Ovary (tissue), 9 donors: Measurements from ENCODE around the gene SAMMSON. TPM values are rescaled to one million over a fixed set of nuclear protein-coding genes. Genes with fewer than 3 reads are reported as not detected.
A peak's percentile ranks its signal among the peaks of the same experiment; 100 is the strongest.

ENCODE experiments used
- DNase-seq, 5 donors: peaks; one replicate each; pipeline ENCODE4 v3.0.0-alpha.2; 2019 to 2020
- H3K27ac ChIP-seq, 2 donors: fragments of 200-600 bp; one replicate each; pipeline versions ENCODE4 v1.5.1 to v1.8.0; 2019 to 2022
- H3K27me3 ChIP-seq: fragments of 200-600 bp; one replicate; pipeline ENCODE4 v1.8.0; 2022
- H3K36me3 ChIP-seq: fragments of 200-600 bp; sonication (generic); one replicate; pipeline ENCODE4 v1.5.1; 2019
- H3K4me1 ChIP-seq: one replicate; pipeline ENCODE4 v1.8.1; 2013; ENCODE audit warnings: mild to moderate bottlenecking, moderate library complexity; ENCODE audit not compliant: insufficient read depth
- H3K4me3 ChIP-seq: fragments of 200-600 bp; sonication (generic); one replicate; pipeline ENCODE4 v1.5.1; 2017
- H3K9me3 ChIP-seq, 2 donors: fragments of 200-600 bp in 1 of 2; sonication (generic) in 1 of 2; one replicate each; pipeline versions ENCODE4 v1.5.1 to v1.8.1; 2013 to 2019; ENCODE audit warnings: mild to moderate bottlenecking in 1 of 2, moderate library complexity in 1 of 2
- CTCF ChIP-seq, 3 donors: fragments of 450-650 bp in 2 of 3; fragments of 200-600 bp in 1 of 3; IDR thresholded peaks; one replicate each; pipeline versions ENCODE4 v1.5.1 to v1.8.0; 2016 to 2022; ENCODE audit warnings: antibody characterized with exemption in 3 of 3, mild to moderate bottlenecking in 1 of 3
- EP300 ChIP-seq: sonication (generic); formaldehyde crosslinking; IDR thresholded peaks from one replicate; pipeline ENCODE4 v1.6.1; 2017; ENCODE audit warnings: antibody characterized with exemption
- POLR2A ChIP-seq: fragments of 450-650 bp; IDR thresholded peaks from one replicate; pipeline ENCODE4 v1.6.1; 2017; ENCODE audit warnings: antibody characterized with exemption, mild to moderate bottlenecking, moderate library complexity
- WGBS, 3 donors: extraction: QIAGEN DNeasy Blood & Tissue Kit in 1 of 3; methylation state at CpG; one replicate each; pipeline versions ENCODE4 v1.1.5 to v1.1.7; 2013 to 2017; 5-methylcytosine and 5-hydroxymethylcytosine counted together
- intact Hi-C, 4 donors: fragments of 100-400 bp; cut with DNase I; formaldehyde crosslinking; loops; one replicate each; pipeline versions ENCODE4 v1.11.0 to v1.15.1; 2022 to 2023
- polyA plus RNA-seq, 2 donors: library from polyadenylated mRNA; stranded (reverse); fragments of 200-250 nt in 1 of 2; fragments of 350-450 nt in 1 of 2; fragmentation: Illumina TruSeq in 1 of 2; extraction: RNeasy Lipid Tissue Mini Kit (QIAGEN cat#74804) in 1 of 2; gene quantifications; one replicate each; pipeline ENCODE4 v1.2.3, GENCODE V29; 2013 to 2014
- total RNA-seq, 7 donors: library from RNA; depleted of rRNA in 2 of 7; stranded (reverse); fragments of >200 nt in 2 of 7; fragmentation: NEBNext Ultra II Directional in 3 of 7; extraction: Animal tissue kit (Norgen Biotek cat#: 25700) in 3 of 7; gene quantifications; one replicate each; pipeline versions ENCODE4 v1.1.0 to v1.2.4, GENCODE V29; 2016 to 2023
- donor health status: DM: no; HTN: no; CAD: no; lungs with moderate emphysema.
- donor health status: DM: no; HTN: no; CAD: no.
- donor health status: Bipolar disorder and iron deficiency.
- donor health status: DM: yes; HTN: yes; CAD: no.
- donor health status: DM: no; HTN: no; CAD: no.
- donor health status: DM: yes; HTN: yes; CAD: no.

SAMMSON gene
- total and polyA plus RNA-seq, 9 donors = 0.20 to 0.57 (median 0.31) TPM; not detected in 1

GRCh38 chr3:69994919-69995318, 4.6 kb upstream of the SAMMSON start:
- no peak for TF ChIP-seq EP300
- no peak for TF ChIP-seq CTCF (IDR thresholded peaks at IDR 0.05)
- no peak for TF ChIP-seq POLR2A
- WGBS, 3 donors = 74 to 79% (median 76%) methylated on average over 3 of the region's 3 CpGs
- Histone ChIP-seq H3K9me3 (no peaks in the 10 kb centered on the region), H3K4me1 (peaks cover 3% of the 10 kb centered on the region), H3K27ac (no peak overlapping the region), H3K4me3 (no peak overlapping the region), H3K27me3 (no peaks in the 10 kb centered on the region), H3K36me3 (no peaks in the 10 kb centered on the region)
- intact Hi-C loops = no loop called here
- DNase-seq = no peak

- TF ChIP-seq POLR2A (no peak), CTCF (IDR thresholded peaks at IDR 0.05) (no peak), EP300 (no peak)
- Histone ChIP-seq H3K27ac (no peak overlapping the region), H3K9me3 (no peaks in the 10 kb centered on the region), H3K4me1 (peaks cover 3% of the 10 kb centered on the region), H3K36me3 (no peaks in the 10 kb centered on the region), H3K4me3 (no peak overlapping the region), H3K27me3 (no peaks in the 10 kb centered on the region)
- intact Hi-C loops = no loop called here
- WGBS, 3 donors = 54 to 60% (median 55%) methylated on average over 3 of the region's 3 CpGs
- no peak for DNase-seq
These were observed 1.8 kb upstream of the SAMMSON start for GRCh38 chr3:69997631-69998307.

- 9 to 13% (median 9%) methylated on average over 3 of the region's 3 CpGs for WGBS, 3 donors
- Histone ChIP-seq H3K36me3 (no peaks in the 10 kb centered on the region), H3K9me3 (no peaks in the 10 kb centered on the region), H3K4me3 (peak overlapping the region; percentile 17), H3K27ac (no peak overlapping the region), H3K4me1 (peaks cover 3% of the 10 kb centered on the region), H3K27me3 (no peaks in the 10 kb centered on the region)
- TF ChIP-seq EP300 (no peak), POLR2A (no peak), CTCF (IDR thresholded peaks at IDR 0.05) (no peak)
- intact Hi-C loops = no loop called here
- no peak for DNase-seq
These were observed 784 bp upstream of the SAMMSON start for GRCh38 chr3:69998759-69999139.

GRCh38 chr3:70000028-70000410, 486 bp downstream of the SAMMSON start:
- no peaks in the 10 kb centered on the region for H3K9me3 ChIP-seq
- WGBS, 3 donors = 34 to 60% (median 39%) methylated on average over 15 of the region's 15 CpGs
- DNase-seq = peak; percentile 17 to 37 (median 21)
- H3K4me3 ChIP-seq = peak overlapping the region; percentile 17
- no peaks in the 10 kb centered on the region for H3K36me3 ChIP-seq
- TF ChIP-seq POLR2A (no peak), CTCF (IDR thresholded peaks at IDR 0.05) (no peak), EP300 (no peak)
- peak overlapping the region in 1 of 2 donors; percentile 6 for H3K27ac ChIP-seq
- intact Hi-C loops = no loop called here
- peaks cover 3% of the 10 kb centered on the region for H3K4me1 ChIP-seq
- H3K27me3 ChIP-seq = no peaks in the 10 kb centered on the region
